Measurements from ENCODE around the gene STPG2. TPM values are rescaled to one million over a fixed set of nuclear protein-coding genes. Genes with fewer than 3 reads are reported as not detected.

Gene STPG2
- total and polyA plus RNA-seq, 2 of the 4 experiments (the other 2 are of a cell fraction): not detected

GRCh38 chr4:97513917-97514316 is 629.4 kb downstream of the STPG2 start:
- no peak overlapping the region for H4K8ac ChIP-seq (ENCODE audit: low read depth in 2 of 2, low read length in 2 of 2)
- H3K79me1 ChIP-seq (ENCODE audit: low read depth in 1 of 2, low read length in 2 of 2): no peaks in the 10 kb centered on the region
- ChIA-PET CTCF (no interaction called here), POLR2A (ENCODE audit: unreplicated experiment) (no interaction called here)
- no peak overlapping the region for H3K18ac ChIP-seq (ENCODE audit: low read depth, low read length)
- no peaks in the 10 kb centered on the region for H4K20me1 ChIP-seq (ENCODE audit: insufficient read depth, low read length)
- WGBS, 2 experiments (ENCODE audit: extremely low coverage in 2 of 2, insufficient read length in 1 of 2): 25% methylated on average over 3 of the region's 3 CpGs; no CpG with 5 or more reads in 1 of the 2 experiments
- no peaks in the 10 kb centered on the region for H3K36me3 ChIP-seq (ENCODE audit: control insufficient read depth, insufficient read depth, low read length)
- H3K4me2 ChIP-seq (ENCODE audit: low read depth, low read length): no peak overlapping the region
- no peak overlapping the region for H2AK5ac ChIP-seq (ENCODE audit: low read depth, low read length)
- no peaks in the 10 kb centered on the region for H3K27me3 ChIP-seq (ENCODE audit: control insufficient read depth, insufficient read depth, low read length)
- dilution Hi-C loops (cut with HindIII; ENCODE audit: low sequenced_read_pairs, unreplicated experiment): no loop called here
- ATAC-seq (ENCODE audit: low read depth): no peak
- no peak for DNase-seq
- H2BK5ac ChIP-seq (ENCODE audit: low read depth, low read length, poor library complexity, severe bottlenecking): no peak overlapping the region
- H3K9me3 ChIP-seq (ENCODE audit: control insufficient read depth, insufficient read depth, low read length): no peaks in the 10 kb centered on the region
- H2BK20ac ChIP-seq (ENCODE audit: low read depth, low read length): no peak overlapping the region
- intact Hi-C loops (cut with micrococcal nuclease): no loop called here
- no peak overlapping the region for H3K56ac ChIP-seq (ENCODE audit: extremely low read depth, insufficient read depth, low read length)
- no peak overlapping the region for H2AK9ac ChIP-seq (replicated peaks; ENCODE audit: low read depth, low read length, poor library complexity)
- H4K91ac ChIP-seq (ENCODE audit: insufficient read depth, low read depth, low read length): no peak overlapping the region
- no peaks in the 10 kb centered on the region for H3K9me1 ChIP-seq (ENCODE audit: insufficient read depth, low read length)
- H4K5ac ChIP-seq (ENCODE audit: low read depth, low read length): no peak overlapping the region
- no peak overlapping the region for H2BK15ac ChIP-seq (ENCODE audit: low read depth, low read length)
- H3K4ac ChIP-seq (ENCODE audit: low read depth, low read length): no peak overlapping the region
- no peaks in the 10 kb centered on the region for H3K4me1 ChIP-seq (ENCODE audit: control insufficient read depth, insufficient read depth, low read length)
- no TSS peak for BruUV-seq (replicated peaks)
- no peak overlapping the region for H3K14ac ChIP-seq (replicated peaks; ENCODE audit: low read depth, low read length)
- H2BK120ac ChIP-seq (ENCODE audit: low read depth, low read length): no peak overlapping the region
- no peak overlapping the region for H3K23ac ChIP-seq (ENCODE audit: low read depth, low read length)
- TF ChIP-seq ELK1 (IDR thresholded peaks at IDR 0.05; ENCODE audit: borderline replicate concordance, low read depth, low read length) (no peak), BHLHE40 (IDR thresholded peaks at IDR 0.05; ENCODE audit: low read depth, low read length) (no peak), RCOR1 (IDR thresholded peaks at IDR 0.05; ENCODE audit: insufficient replicate concordance, low read length) (no peak), SMC3 (IDR thresholded peaks at IDR 0.05; ENCODE audit: low read depth, low read length) (no peak), USF2 (IDR thresholded peaks at IDR 0.05; ENCODE audit: low read depth, low read length) (no peak), FOS (IDR thresholded peaks at IDR 0.05; ENCODE audit: low read depth, low read length) (no peak), CTCF (conservative IDR thresholded peaks at IDR 0.05; ENCODE audit: low read depth, low read length) (no peak), MAFK (IDR thresholded peaks at IDR 0.05; ENCODE audit: low read depth, low read length) (no peak), RAD21 (IDR thresholded peaks at IDR 0.05; ENCODE audit: low read length) (no peak), NFE2L2 (IDR thresholded peaks at IDR 0.05; ENCODE audit: low read depth, low read length) (no peak), CEBPB (IDR thresholded peaks at IDR 0.05; ENCODE audit: low read depth, low read length) (no peak), MAZ (IDR thresholded peaks at IDR 0.05; ENCODE audit: borderline replicate concordance, low read depth, low read length) (no peak), RFX5 (IDR thresholded peaks at IDR 0.05; ENCODE audit: low read depth, low read length) (no peak), POLR2A (IDR thresholded peaks at IDR 0.05; ENCODE audit: low read depth, low read length) (no peak), CHD1 (IDR thresholded peaks at IDR 0.05; ENCODE audit: low read depth, low read length) (no peak)
- no peak overlapping the region for H3K27ac ChIP-seq (ENCODE audit: insufficient read depth, low read length)
- no peak overlapping the region for H2AFZ ChIP-seq (replicated peaks; ENCODE audit: low read length, poor library complexity)
- in situ Hi-C loops (cut with MboI; ENCODE audit: low sequenced_read_pairs): no loop called here
- no peak overlapping the region for H3K4me3 ChIP-seq (ENCODE audit: insufficient read depth, low read depth, low read length)
- H3K9ac ChIP-seq (ENCODE audit: low read depth, low read length): no peak overlapping the region
